C4-2B (cell line): ENCODE data around the gene KRTAP5-4.

ENCODE experiments used
- CTCF ChIP-seq: fragments of 450-650 bp; conservative IDR thresholded peaks from 2 replicates; pipeline ENCODE4 v1.5.1; 2017; ENCODE audit warnings: mild to moderate bottlenecking
- ZFX ChIP-seq: fragments of 450-650 bp; IDR thresholded peaks from 2 replicates; pipeline ENCODE4 v1.6.1; 2017

GRCh38 chr11:1659506-1659905 is 37.6 kb upstream of the KRTAP5-4 start:
- no peak for TF ChIP-seq CTCF
- no peak for TF ChIP-seq ZFX
